ENCODE results near the gene CACNA2D3. TPM values are rescaled to one million over a fixed set of nuclear protein-coding genes. Genes with fewer than 3 reads are reported as not detected.

CACNA2D3 gene
- total RNA-seq: 1 to 10 TPM in 3 of 4 donors, under 1 TPM in 1; 0.94 to 3.6 (median 2.1) TPM

GRCh38 chr3:54122324-54123002, at the start of gene CACNA2D3:
Gene CACNA2D3, plus strand, starts transcription at chr3:54122552.
- TF ChIP-seq, protein P1, sequence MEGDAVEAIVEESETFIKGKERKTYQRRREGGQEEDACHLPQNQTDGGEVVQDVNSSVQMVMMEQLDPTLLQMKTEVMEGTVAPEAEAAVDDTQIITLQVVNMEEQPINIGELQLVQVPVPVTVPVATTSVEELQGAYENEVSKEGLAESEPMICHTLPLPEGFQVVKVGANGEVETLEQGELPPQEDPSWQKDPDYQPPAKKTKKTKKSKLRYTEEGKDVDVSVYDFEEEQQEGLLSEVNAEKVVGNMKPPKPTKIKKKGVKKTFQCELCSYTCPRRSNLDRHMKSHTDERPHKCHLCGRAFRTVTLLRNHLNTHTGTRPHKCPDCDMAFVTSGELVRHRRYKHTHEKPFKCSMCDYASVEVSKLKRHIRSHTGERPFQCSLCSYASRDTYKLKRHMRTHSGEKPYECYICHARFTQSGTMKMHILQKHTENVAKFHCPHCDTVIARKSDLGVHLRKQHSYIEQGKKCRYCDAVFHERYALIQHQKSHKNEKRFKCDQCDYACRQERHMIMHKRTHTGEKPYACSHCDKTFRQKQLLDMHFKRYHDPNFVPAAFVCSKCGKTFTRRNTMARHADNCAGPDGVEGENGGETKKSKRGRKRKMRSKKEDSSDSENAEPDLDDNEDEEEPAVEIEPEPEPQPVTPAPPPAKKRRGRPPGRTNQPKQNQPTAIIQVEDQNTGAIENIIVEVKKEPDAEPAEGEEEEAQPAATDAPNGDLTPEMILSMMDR (IDR thresholded peaks at IDR 0.05; ENCODE audit: low read depth): no peak

- TF ChIP-seq, protein P1 (IDR thresholded peaks at IDR 0.05; ENCODE audit: low read depth): no peak
Observed at GRCh38 chr3:54073386-54073785, 49.0 kb upstream of the CACNA2D3 start.

GRCh38 chr3:54079314-54079713, 43.0 kb upstream of the CACNA2D3 start:
- TF ChIP-seq, protein P1 (IDR thresholded peaks at IDR 0.05; ENCODE audit: low read depth): no peak

DNA sequence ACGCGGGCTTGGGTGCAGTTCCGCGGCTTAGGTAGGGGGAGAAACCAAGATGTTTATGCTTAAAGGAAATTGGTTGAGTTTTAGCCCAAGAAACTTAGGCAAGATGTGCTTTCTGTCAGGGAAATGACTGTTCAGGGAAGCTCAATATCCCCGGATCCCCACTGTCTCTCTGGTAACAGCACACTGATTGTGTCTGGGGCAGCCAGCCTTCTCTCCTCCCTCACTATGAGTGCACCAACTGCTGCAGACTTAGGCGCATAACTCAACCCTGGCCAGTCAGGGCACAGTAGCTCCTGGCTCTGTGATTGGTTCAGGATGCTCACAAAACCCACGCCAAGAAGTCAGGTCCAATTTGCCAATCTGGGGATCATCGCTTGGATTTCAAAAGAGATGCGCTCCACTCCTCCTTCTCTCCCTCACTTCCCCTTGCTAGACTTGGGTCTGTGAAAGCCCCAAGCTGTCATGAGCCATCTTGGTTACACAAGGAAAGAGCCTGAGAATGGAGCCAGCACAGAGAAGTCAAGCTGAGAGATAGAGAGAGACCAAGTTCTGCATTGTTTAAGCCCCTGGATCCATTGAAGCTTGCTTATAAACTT, 42.5 kb upstream of the CACNA2D3 start:
- TF ChIP-seq, protein P1 (IDR thresholded peaks at IDR 0.05; ENCODE audit: low read depth): no peak

GRCh38 chr3:54083921-54084320, 38.4 kb upstream of the CACNA2D3 start:
- TF ChIP-seq, protein P1 (IDR thresholded peaks at IDR 0.05; ENCODE audit: low read depth): no peak

DNA sequence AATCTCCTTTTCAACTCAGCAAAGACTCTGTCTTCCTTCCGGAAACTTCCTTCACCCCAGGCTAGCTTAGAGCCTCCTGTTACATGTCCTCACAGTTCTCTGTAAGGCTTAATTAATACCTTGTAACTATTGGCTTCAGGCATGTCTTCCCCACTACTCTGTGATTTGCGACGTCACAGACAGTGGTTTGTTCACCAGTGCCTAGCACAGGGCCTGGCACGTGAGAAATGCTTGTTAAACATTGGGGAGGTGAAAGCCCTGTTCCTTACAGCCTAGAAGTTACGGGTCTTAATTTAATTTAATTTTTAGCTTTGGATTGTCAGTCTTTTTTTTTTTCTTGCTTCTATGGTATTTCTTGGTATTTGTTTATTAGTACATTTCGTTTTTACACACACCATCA, 36.4 kb upstream of the CACNA2D3 start:
- TF ChIP-seq, protein P1 (IDR thresholded peaks at IDR 0.05; ENCODE audit: low read depth): no peak

DNA sequence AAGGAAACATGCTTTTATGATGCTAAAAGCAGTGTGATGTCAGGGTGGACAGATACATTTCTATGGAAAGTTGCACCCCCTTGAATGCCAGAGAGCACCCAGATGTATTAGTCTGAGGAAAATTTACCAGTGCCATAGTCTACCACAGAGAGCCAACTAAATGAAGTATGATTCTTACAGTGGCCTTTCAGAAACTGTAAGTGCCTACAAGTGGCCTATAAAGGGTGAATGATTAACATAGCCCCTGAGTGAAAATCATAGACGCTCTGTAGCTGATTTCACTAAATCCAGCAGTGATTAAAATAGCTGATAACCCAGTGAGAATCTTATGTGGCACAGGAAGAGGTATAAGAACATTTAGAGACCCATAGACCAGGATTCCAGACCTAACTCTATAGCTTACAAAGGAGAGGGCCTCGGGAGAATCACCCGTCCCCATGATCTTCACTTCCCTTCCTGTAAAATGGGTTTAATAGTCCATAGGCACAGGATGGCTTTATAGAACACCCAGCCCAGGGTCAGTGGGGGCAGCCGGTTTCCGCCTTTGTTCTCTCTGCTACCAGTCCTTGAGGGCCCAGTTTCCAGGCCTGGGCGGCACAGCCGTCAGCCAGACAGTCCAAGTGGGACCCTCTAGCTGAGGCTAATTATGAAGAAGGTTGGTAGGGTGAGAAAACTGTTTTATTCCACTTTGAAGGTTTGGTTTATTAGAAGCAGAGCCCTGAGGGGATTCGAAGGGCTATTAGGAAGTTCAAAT, 35.5 kb upstream of the CACNA2D3 start:
- TF ChIP-seq, protein P1 (IDR thresholded peaks at IDR 0.05; ENCODE audit: low read depth): no peak
